ENCODE data around the gene ADISSP. TPM values are rescaled to one million over a fixed set of nuclear protein-coding genes. Genes with fewer than 3 reads are reported as not detected.

ADISSP gene
- total and polyA plus RNA-seq, 9 of the 15 experiments (the other 6 are each of a cell fraction or from before 2014, with no cell fraction given), result 1.4 to 70.6 (median 23.4) TPM

DNA sequence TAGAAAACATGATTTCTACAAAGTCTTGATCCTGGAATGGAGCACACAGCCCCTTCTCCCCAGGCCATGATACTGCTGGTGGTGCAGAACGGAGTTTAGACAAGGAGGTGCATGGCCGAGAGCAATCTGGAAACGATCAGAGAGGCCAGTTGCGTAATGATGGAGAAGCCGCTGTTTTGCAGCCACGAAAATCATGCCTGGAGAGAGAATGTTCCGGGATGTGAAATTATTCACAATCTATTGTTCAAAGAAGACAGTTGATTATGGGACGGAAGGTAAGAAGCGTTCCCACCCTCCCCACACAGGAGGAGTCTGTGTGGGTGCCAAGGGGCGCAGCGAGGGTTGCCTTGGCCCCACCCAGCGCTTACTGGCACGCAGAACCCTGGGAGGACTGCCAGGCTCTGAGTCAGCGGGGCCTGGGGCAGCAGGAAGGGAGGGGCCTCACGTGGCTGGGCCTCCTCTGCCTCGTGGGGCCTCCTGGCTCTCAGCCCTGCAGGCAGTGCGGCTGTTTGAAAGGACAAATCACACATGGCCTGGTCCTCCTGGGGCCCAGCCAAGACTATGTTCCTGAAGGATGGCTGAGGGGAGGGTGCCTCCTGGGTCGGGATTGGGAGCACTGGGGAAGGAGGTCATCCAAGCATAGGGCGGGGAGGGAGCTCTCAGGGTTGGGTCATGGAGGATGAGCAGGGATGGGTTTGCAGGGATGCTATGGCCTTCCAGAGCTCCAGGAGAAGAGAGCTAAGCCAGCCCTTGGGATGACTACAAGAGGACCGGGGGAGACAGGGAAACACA is 44.1 kb upstream of the ADISSP start (continued):
- TF ChIP-seq, protein P1, sequence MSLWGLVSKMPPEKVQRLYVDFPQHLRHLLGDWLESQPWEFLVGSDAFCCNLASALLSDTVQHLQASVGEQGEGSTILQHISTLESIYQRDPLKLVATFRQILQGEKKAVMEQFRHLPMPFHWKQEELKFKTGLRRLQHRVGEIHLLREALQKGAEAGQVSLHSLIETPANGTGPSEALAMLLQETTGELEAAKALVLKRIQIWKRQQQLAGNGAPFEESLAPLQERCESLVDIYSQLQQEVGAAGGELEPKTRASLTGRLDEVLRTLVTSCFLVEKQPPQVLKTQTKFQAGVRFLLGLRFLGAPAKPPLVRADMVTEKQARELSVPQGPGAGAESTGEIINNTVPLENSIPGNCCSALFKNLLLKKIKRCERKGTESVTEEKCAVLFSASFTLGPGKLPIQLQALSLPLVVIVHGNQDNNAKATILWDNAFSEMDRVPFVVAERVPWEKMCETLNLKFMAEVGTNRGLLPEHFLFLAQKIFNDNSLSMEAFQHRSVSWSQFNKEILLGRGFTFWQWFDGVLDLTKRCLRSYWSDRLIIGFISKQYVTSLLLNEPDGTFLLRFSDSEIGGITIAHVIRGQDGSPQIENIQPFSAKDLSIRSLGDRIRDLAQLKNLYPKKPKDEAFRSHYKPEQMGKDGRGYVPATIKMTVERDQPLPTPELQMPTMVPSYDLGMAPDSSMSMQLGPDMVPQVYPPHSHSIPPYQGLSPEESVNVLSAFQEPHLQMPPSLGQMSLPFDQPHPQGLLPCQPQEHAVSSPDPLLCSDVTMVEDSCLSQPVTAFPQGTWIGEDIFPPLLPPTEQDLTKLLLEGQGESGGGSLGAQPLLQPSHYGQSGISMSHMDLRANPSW (CRISPR knock-in tag; IDR thresholded peaks at IDR 0.05), result no peak
- TF ChIP-seq C11orf30 (IDR thresholded peaks at IDR 0.05; ENCODE audit: low read depth), result no peak
- no peak for TF ChIP-seq CREBBP (IDR thresholded peaks at IDR 0.05; ENCODE audit: low read depth, low read length)
- TF ChIP-seq TOE1 (IDR thresholded peaks at IDR 0.05; ENCODE audit: borderline replicate concordance), result 0 out of 2 replicates have a peak, but pooled peaks have one; percentile 28
- TF ChIP-seq TOE1 (CRISPR knock-in tag; IDR thresholded peaks at IDR 0.05; ENCODE audit: borderline replicate concordance, low read depth), result no peak
- no peak for TF ChIP-seq SP2 (IDR thresholded peaks at IDR 0.05; ENCODE audit: extremely low read depth, low read depth, low read length, poor library complexity, severe bottlenecking)
- no peak for TF ChIP-seq GABPB2 (CRISPR knock-in tag; conservative IDR thresholded peaks at IDR 0.05)
- TF ChIP-seq ZKSCAN3 (CRISPR knock-in tag; IDR thresholded peaks at IDR 0.05), result no peak
- no peak for TF ChIP-seq RBM34 (IDR thresholded peaks at IDR 0.05; ENCODE audit: borderline replicate concordance, insufficient read depth, low read length)
- no peak for TF ChIP-seq ZNF224 (CRISPR knock-in tag; IDR thresholded peaks at IDR 0.05)
- TF ChIP-seq ZNF830 (CRISPR knock-in tag; IDR thresholded peaks at IDR 0.05), result no peak
- TF ChIP-seq SAP30 (IDR thresholded peaks at IDR 0.05; ENCODE audit: borderline replicate concordance, insufficient read depth, low read depth, low read length, poor library complexity, severe bottlenecking), result no peak
- TF ChIP-seq MAFK (IDR thresholded peaks at IDR 0.05; ENCODE audit: low read length), result no peak
- TF ChIP-seq NR2F6 (CRISPR knock-in tag; IDR thresholded peaks at IDR 0.05), result no peak
- TF ChIP-seq ESRRA (IDR thresholded peaks at IDR 0.05; ENCODE audit: borderline replicate concordance, low read depth), result no peak
- no peak for TF ChIP-seq POLR2B (IDR thresholded peaks at IDR 0.05; ENCODE audit: low read depth, partially characterized antibody)
- TF ChIP-seq ZNF41 (CRISPR knock-in tag; conservative IDR thresholded peaks at IDR 0.05), result no peak
- TF ChIP-seq, protein P2, sequence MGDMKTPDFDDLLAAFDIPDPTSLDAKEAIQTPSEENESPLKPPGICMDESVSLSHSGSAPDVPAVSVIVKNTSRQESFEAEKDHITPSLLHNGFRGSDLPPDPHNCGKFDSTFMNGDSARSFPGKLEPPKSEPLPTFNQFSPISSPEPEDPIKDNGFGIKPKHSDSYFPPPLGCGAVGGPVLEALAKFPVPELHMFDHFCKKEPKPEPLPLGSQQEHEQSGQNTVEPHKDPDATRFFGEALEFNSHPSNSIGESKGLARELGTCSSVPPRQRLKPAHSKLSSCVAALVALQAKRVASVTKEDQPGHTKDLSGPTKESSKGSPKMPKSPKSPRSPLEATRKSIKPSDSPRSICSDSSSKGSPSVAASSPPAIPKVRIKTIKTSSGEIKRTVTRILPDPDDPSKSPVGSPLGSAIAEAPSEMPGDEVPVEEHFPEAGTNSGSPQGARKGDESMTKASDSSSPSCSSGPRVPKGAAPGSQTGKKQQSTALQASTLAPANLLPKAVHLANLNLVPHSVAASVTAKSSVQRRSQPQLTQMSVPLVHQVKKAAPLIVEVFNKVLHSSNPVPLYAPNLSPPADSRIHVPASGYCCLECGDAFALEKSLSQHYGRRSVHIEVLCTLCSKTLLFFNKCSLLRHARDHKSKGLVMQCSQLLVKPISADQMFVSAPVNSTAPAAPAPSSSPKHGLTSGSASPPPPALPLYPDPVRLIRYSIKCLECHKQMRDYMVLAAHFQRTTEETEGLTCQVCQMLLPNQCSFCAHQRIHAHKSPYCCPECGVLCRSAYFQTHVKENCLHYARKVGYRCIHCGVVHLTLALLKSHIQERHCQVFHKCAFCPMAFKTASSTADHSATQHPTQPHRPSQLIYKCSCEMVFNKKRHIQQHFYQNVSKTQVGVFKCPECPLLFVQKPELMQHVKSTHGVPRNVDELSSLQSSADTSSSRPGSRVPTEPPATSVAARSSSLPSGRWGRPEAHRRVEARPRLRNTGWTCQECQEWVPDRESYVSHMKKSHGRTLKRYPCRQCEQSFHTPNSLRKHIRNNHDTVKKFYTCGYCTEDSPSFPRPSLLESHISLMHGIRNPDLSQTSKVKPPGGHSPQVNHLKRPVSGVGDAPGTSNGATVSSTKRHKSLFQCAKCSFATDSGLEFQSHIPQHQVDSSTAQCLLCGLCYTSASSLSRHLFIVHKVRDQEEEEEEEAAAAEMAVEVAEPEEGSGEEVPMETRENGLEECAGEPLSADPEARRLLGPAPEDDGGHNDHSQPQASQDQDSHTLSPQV (IDR thresholded peaks at IDR 0.05), result peak; percentile 63
- no peak for TF ChIP-seq ZKSCAN8 (CRISPR knock-in tag; IDR thresholded peaks at IDR 0.05)
- TF ChIP-seq PPARD (CRISPR knock-in tag; IDR thresholded peaks at IDR 0.05), result no peak
- TF ChIP-seq NEUROD1 (IDR thresholded peaks at IDR 0.05; ENCODE audit: borderline replicate concordance, low read depth, low read length, partially characterized antibody), result no peak
- no peak for TF ChIP-seq ZNF445 (CRISPR knock-in tag; IDR thresholded peaks at IDR 0.05; ENCODE audit: low read depth)

Measured in K562 (cell line).